RKO (cell line): Measurements from ENCODE around the gene CYTL1.
"Not testable (repeated sequence)": the region's sequence is repeated elsewhere in the genome, so short reads cannot be mapped to it uniquely, and the experiment has no call there.

Experiments used
- DNase-seq: peaks from one replicate; pipeline ENCODE4 v3.0.0-alpha.2; 2016; ENCODE audit warnings: low spot score

Gene CYTL1

GRCh38 chr4:5033281-5033841 lies 14.1 kb upstream of the CYTL1 start:
- no peak for DNase-seq

DNA sequence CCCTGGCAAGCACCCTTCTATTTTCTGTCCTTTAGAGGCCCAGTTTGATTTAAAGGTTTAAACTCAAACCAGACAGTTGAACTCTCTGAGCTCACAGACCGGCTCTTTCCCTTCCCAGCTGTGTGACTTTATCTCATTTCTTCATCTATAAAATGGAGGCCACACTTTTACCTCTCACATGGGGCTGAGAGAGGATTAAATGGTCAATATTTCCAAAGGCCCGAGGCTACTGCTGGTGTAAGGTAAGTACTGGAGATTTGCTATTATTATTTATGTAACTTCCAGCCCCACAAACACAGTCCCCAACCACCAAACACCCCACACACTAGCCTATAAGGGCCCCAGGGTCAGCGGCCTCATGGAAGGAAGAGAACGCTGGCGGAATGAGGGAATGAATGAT lies 13.6 kb upstream of the CYTL1 start:
- no peak for DNase-seq

- no peak for DNase-seq
Observed at GRCh38 chr4:5030927-5031326, 11.7 kb upstream of the CYTL1 start.

- no peak for DNase-seq
Observed at GRCh38 chr4:5030221-5030620, 11.0 kb upstream of the CYTL1 start.

DNA sequence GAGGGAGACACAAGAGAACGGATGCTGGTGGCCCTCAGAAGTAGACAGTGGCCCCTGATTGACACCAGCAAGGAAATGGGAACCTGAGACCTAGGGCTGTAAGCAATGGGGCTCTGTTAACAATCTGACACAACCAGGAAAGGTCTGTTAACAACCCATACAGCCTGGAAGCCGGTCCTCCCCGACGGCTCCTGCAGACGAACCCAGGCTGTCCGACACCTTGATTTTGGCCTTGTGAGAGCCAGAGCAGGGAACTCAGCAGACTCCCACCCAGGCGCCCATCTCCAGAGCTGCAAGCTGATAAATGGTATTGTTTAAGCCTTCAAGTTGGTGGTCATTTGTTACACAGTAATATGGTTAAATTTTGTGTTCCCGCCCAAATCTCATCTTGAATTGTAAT lies 10.2 kb upstream of the CYTL1 start:
- no peak for DNase-seq

DNA sequence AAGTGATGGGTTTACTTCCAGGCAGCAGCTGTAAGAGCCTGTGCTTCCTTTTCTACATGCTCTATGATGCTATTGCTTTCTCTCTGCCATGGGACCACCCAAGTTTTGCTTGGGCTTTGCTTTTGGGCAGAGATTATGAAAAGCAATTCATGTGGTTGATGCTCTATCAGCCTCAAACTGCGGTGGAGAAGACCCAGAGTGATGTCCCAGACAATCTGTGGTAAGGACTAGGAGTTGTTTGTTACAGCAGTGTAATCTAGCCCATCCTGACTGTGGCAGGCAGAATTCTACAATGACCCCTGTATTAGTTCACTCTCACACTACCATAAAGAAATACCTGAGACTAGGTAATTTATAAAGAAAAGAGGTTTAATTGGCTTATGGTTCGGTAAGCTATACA lies 9.2 kb upstream of the CYTL1 start:
- DNase-seq: no peak

GRCh38 chr4:5027346-5027745 lies 8.1 kb upstream of the CYTL1 start:
- no peak for DNase-seq

DNA sequence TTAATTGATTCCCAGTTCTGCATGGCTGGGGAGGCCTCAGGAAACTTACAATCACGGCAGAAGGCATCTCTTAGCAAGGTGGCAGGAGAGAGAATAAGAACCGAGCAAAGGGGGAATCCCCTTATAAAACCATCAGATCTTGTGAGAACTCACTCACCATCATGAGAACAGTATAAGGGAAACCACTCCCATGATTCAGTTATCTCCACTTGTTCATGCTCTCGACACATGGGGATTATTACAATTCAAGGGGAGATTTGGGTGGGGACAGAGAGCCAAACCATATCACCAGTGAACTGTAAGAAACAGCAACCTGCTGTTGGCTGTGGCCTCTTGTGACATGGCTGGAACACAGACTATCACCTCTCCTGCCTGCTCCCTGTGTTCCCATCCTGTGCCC lies 7.1 kb upstream of the CYTL1 start:
- no peak for DNase-seq

- DNase-seq: no peak
Observed at GRCh38 chr4:5024673-5025072, 5.4 kb upstream of the CYTL1 start.

DNA sequence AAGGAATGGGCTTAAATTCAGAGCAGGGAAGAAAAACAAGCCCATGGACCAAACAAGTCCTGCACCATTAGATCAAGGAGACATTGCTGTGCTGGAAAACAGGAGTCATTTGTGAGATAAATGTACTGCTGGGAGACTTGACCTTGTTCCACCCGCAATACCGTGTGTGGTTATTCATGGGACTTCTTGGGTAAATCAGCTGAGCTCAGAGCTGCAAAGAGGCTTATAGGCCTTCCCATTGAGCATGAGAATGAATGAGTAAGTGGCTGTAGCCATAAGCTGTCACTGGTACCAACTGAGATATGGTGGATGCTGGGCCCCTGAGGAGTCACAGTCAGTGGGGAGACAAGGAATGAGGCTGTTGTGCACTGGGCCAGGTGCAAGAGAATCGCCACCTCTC lies 2.3 kb upstream of the CYTL1 start:
- no peak for DNase-seq

DNA sequence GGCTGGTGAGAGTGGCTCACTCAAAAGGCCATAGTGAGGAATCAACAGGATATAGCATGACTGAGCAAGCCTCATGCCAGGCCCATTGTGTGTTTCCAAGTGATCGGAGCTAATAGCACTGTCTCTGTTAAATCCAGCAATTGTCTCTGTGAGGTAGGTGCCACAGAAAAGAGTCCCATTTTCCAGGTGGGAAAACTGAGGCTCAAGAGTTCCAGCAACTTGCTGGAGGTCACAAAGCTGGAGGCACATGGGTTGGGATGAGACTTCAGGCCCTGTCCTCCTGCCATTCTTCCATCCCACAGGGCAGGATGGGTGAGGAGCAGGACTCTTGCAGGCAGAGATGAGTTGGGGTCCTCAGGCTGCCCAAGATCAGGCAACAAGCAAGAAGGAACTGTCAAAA lies 1.1 kb upstream of the CYTL1 start:
- DNase-seq: no peak

DNA sequence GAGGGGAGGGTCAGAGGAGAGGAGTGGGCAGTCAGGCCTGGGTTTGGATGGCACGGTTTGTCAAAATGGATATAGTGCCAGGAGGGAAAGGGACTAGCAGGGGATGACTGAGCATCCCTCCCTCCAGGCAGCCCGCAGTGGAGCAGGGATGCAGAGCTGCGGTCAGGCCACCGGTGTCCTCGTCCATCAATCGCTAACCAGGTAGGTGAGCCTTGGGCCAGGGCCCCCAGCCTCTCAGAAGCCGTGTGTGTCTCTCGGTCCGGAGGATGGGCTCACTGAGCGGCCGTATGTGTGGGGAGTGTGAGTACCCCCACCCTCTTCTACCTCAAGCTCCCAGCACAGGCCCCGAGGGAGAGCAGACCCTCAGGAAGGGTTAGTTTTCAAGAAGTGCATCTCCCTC lies 538 bp upstream of the CYTL1 start:
- DNase-seq: no peak

DNA sequence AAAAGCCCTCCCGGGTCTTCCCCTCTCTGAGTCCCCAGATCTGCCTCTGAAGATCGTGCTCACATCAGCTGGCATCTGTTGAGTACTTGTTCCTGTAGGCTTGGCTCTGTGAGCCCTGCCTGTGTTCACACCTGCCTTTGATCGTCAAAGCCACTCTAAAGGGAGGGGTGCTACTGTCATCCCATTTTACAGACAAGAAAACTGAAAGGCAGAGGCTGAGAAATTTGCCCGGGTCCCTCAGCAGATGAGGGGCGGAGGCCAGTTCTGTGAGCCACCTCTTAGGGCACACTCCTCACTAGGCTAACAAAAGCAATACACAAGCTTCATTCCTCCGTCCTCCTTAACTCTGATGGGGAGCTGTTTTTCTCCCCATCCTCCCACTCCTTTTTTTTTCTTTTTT lies 655 bp downstream of the CYTL1 start:
- DNase-seq: no peak

- no peak for DNase-seq
Observed at GRCh38 chr4:5018096-5018495, 1.2 kb downstream of the CYTL1 start.

GRCh38 chr4:5014007-5014682 lies 5.1 kb downstream of the CYTL1 start:
- DNase-seq: no peak

DNA sequence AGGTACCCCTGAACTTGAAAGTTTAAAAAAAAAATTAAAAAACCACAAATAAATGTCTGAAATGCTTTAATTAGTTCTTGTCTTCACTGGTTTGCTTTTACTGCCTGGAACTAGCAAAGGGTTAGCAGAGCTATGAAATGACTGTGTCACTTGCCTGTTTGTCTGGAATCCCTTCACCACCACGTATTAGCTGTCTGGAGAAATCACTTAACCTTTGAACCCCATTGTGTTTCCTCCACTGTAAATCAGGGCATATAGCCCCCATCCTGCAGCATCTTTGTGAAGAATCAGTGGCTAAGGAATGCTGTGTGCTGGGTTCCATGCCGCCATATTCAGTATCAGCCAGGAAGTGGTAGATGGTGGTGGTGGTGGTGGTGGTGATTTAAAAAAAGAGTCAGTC lies 6.3 kb downstream of the CYTL1 start:
- no peak for DNase-seq

DNA sequence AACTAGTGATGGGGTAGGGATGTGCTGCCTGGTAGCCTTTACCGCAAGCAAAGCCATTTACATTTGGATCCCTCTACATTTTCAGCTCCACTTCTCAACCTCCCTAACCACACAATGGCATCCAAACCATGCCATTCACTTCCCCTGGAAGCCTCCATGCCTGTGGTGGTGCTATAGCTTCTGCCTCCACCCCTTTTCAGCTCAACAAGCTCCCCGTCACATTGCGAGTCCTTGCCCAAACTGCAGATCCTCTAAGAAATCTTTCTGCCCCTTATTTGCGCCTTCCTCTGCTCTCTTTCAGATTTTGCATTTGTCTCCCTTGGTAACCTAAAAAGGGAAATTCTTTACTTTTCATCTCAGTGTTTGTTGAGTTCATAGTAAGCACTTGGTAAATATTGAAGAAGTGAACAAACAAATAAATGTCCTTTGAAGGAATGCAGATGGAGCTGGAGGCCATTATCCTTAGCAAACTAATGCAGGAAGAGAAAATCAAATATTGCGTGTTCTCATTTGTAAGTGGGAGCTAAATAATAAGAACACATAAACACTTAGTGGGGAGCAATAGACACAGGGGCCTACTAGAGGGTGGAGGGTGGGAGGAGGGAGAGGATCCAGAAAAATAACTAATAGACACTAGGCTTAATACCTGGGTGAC lies 6.9 kb downstream of the CYTL1 start:
- DNase-seq: no peak

DNA sequence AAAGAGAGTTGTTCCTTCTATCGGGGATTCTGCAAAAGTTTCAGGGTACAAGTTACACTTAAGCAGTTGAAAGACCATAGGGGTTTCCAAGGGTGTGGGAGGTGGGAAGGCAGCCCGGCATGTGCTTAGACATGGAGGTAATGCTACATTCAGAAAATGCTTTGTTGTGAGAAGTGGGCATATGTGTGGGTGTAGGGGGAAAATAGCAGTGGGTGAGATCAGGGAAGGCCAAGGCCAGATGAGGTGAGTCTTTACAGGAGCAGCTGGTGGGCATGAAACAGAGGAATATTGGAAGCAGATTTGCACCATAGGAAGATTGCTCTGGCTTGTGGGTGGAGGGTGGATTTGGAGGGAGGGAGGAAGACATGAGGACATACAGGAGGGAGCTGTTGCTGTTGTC lies 8.3 kb downstream of the CYTL1 start:
- no peak for DNase-seq

GRCh38 chr4:5009796-5010195 lies 9.5 kb downstream of the CYTL1 start:
- DNase-seq: no peak

- not testable (repeated sequence) for DNase-seq
Observed at GRCh38 chr4:5006932-5007331, 12.3 kb downstream of the CYTL1 start.

GRCh38 chr4:5004496-5004895 lies 14.8 kb downstream of the CYTL1 start:
- no peak for DNase-seq

GRCh38 chr4:5003918-5004317 lies 15.3 kb downstream of the CYTL1 start:
- no peak for DNase-seq

DNA sequence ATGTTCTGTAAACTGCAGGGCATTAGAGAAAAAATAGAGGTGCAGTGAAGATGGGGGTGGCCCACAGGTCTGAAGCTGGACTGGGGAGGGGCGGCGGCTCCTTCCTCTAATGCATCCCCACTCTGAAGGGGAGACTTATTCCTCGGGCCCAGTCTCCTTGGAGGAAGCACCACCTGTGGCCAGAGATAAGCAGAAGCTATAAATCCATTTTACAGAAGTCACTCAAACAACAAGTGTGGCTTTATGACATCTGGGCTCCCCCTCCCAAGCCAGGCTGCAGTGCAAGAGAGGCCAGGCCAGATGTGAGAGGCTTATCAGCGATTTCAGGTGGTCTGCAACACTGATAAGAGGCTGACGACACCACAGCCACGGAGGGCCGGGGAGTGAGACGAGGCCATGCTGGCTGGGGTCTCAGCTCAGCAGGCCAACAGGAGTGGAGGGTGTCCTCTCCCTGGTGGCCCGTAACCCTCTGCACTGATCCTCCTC lies 15.8 kb downstream of the CYTL1 start:
- DNase-seq: no peak

- not testable (repeated sequence) for DNase-seq
Observed at GRCh38 chr4:5001641-5002040, 17.6 kb downstream of the CYTL1 start.
